DOHH2 (cell line): Measurements from ENCODE around the gene COA7.

ENCODE experiments used
- H3F3A ChIP-seq: fragments of 200-600 bp; sonication (generic), shearing (Covaris generic); 2 replicates; pipeline ENCODE4 v1.6.0; 2016; ENCODE audit warnings: antibody characterized with exemption, mild to moderate bottlenecking; ENCODE audit not compliant: control insufficient read depth, insufficient read depth
- H3K27ac ChIP-seq: fragments of 200-600 bp; sonication (generic); 2 replicates; pipeline ENCODE4 v1.5.1; 2014; ENCODE audit warnings: low read depth, mild to moderate bottlenecking, low read length, moderate library complexity
- H3K27me3 ChIP-seq: fragments of 200-600 bp; sonication (generic); 2 replicates; pipeline ENCODE4 v1.6.1; 2014; ENCODE audit warnings: mild to moderate bottlenecking, low read length, mixed read lengths; ENCODE audit not compliant: control insufficient read depth
- H3K36me3 ChIP-seq: fragments of 200-600 bp; sonication (generic); 2 replicates; pipeline ENCODE4 v1.6.1; 2014; ENCODE audit warnings: mild to moderate bottlenecking, low read length, moderate library complexity, mixed read lengths; ENCODE audit not compliant: control insufficient read depth
- H3K4me1 ChIP-seq: fragments of 200-600 bp; sonication (generic); 2 replicates; pipeline ENCODE4 v1.6.1; 2014; ENCODE audit warnings: mild to moderate bottlenecking, low read length, mixed read lengths; ENCODE audit not compliant: control insufficient read depth
- H3K4me2 ChIP-seq: fragments of 200-600 bp; sonication (generic); 2 replicates; pipeline ENCODE4 v1.6.0; 2014; ENCODE audit warnings: mild to moderate bottlenecking, low read length, moderate library complexity
- H3K4me3 ChIP-seq: fragments of 200-600 bp; sonication (generic); 2 replicates; pipeline ENCODE4 v1.5.1; 2014; ENCODE audit warnings: mild to moderate bottlenecking, low read length, mixed read lengths
- H3K79me2 ChIP-seq: fragments of 200-600 bp; sonication (generic); 2 replicates; pipeline ENCODE4 v1.6.1; 2014; ENCODE audit warnings: mild to moderate bottlenecking, low read length, mixed read lengths; ENCODE audit not compliant: control insufficient read depth
- H3K9me2 ChIP-seq: fragments of 200-600 bp; sonication (generic); replicated peaks from 2 replicates; pipeline ENCODE4 v1.6.1; 2014; ENCODE audit warnings: mild to moderate bottlenecking, low read length, mixed read lengths; ENCODE audit not compliant: control insufficient read depth
- H3K9me3 ChIP-seq: fragments of 200-600 bp; sonication (generic); 2 replicates; pipeline ENCODE4 v1.6.1; 2014; ENCODE audit warnings: antibody characterized with exemption, low read length, mixed read lengths; ENCODE audit not compliant: control insufficient read depth, insufficient read depth
- H4K20me1 ChIP-seq: fragments of 200-600 bp; sonication (generic); 2 replicates; pipeline ENCODE4 v1.6.0; 2014; ENCODE audit warnings: low read depth, mild to moderate bottlenecking, antibody characterized with exemption, low read length, moderate library complexity; ENCODE audit not compliant: control insufficient read depth, insufficient read depth
- EZH2phosphoT487 ChIP-seq: fragments of 200-600 bp; sonication (generic); IDR thresholded peaks from 2 replicates; pipeline ENCODE4 v1.6.1; 2017; ENCODE audit warnings: borderline replicate concordance, mild to moderate bottlenecking, antibody characterized with exemption, low read length, moderate library complexity, mixed read lengths
- TF ChIP-seq, protein P1 (sequence below): fragments of 200-600 bp; sonication (generic); IDR thresholded peaks from one replicate; pipeline ENCODE4 v1.5.1; 2014; ENCODE audit warnings: antibody characterized with exemption, mild to moderate bottlenecking, low read depth, low read length; ENCODE audit not compliant: poor library complexity, severe bottlenecking

Gene COA7

DNA sequence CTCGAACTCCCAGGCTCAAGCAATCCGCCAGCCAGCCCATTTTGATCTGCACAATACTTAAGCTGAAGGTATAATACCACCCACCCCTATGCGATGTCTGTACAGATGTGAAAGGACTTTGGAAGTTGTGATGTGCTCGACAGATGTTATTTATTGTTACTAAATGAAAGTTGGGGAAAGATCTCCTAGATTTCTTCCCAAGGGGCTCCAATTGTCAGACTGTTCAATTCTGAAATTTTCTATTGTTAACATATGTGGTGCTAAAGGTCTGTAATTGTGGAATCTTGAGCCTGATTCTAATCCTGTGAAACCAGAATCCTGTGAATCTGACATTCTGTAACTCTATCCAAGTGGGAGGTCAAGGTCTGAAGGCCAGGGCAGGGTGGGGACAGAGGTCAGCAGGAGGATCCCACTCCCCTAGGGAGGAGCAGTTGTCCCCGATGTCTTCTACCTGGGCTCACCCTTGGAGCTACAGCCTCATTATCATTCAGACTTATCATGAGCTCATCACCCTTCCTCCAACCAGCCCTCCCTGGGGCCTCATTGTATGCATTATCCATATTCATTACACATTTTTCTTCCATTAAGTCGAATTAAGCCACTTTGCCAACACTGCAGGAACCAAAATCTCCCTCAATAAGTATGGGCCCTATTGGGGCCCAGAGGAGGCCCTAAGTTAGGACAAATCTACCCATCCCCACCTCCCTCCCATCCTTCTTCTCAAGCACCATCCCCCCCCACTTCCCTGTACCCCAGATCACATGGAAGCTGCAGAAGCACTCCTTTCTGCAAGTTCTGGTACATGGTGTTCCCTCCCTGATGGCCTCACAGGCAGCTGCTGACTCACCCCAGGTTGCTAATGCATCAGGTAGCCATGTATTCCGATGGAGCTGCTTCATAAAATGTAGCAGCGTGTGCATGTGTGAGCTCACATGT lies 32.9 kb downstream of the COA7 start:
- H3K36me3 ChIP-seq, result no peaks in the 10 kb centered on the region
- H3K27ac ChIP-seq, result no peak overlapping the region
- H3K79me2 ChIP-seq, result no peaks in the 10 kb centered on the region
- TF ChIP-seq, protein P1, sequence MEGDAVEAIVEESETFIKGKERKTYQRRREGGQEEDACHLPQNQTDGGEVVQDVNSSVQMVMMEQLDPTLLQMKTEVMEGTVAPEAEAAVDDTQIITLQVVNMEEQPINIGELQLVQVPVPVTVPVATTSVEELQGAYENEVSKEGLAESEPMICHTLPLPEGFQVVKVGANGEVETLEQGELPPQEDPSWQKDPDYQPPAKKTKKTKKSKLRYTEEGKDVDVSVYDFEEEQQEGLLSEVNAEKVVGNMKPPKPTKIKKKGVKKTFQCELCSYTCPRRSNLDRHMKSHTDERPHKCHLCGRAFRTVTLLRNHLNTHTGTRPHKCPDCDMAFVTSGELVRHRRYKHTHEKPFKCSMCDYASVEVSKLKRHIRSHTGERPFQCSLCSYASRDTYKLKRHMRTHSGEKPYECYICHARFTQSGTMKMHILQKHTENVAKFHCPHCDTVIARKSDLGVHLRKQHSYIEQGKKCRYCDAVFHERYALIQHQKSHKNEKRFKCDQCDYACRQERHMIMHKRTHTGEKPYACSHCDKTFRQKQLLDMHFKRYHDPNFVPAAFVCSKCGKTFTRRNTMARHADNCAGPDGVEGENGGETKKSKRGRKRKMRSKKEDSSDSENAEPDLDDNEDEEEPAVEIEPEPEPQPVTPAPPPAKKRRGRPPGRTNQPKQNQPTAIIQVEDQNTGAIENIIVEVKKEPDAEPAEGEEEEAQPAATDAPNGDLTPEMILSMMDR, result no peak
- TF ChIP-seq EZH2phosphoT487, result no peak
- H3K4me1 ChIP-seq, result no peaks in the 10 kb centered on the region
- no peaks in the 10 kb centered on the region for H3F3A ChIP-seq
- no peaks in the 10 kb centered on the region for H3K9me2 ChIP-seq
- no peak overlapping the region for H3K4me2 ChIP-seq
- H3K9me3 ChIP-seq, result no peaks in the 10 kb centered on the region
- no peaks in the 10 kb centered on the region for H4K20me1 ChIP-seq
- no peak overlapping the region for H3K4me3 ChIP-seq
- H3K27me3 ChIP-seq, result no peaks in the 10 kb centered on the region

DNA sequence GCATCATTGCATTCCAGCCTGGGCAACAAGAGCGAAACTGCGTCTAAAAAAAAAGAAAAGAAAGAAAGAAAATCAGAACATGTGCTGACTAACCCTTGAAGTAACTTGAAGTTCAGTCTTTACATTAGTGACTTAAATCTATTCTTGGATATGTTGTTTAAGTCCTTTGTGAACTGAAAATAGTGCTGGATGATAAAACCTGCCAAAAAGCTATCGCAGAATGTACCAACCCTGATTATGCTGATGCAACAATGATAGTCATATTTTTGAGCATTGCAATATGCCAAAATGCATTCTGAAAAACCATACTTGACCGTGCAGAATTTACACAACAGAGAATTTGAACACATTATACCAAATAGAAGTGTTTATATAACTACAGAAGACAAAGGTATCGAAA lies 34.4 kb downstream of the COA7 start:
- Histone ChIP-seq H3K9me2 (no peaks in the 10 kb centered on the region), H3K4me2 (no peak overlapping the region), H3K4me3 (no peak overlapping the region), H3F3A (no peaks in the 10 kb centered on the region), H4K20me1 (no peaks in the 10 kb centered on the region), H3K36me3 (no peaks in the 10 kb centered on the region), H3K4me1 (no peaks in the 10 kb centered on the region), H3K27me3 (no peaks in the 10 kb centered on the region), H3K9me3 (no peaks in the 10 kb centered on the region), H3K27ac (no peak overlapping the region), H3K79me2 (no peaks in the 10 kb centered on the region)
- TF ChIP-seq, protein P1, result no peak
- TF ChIP-seq EZH2phosphoT487, result no peak

DNA sequence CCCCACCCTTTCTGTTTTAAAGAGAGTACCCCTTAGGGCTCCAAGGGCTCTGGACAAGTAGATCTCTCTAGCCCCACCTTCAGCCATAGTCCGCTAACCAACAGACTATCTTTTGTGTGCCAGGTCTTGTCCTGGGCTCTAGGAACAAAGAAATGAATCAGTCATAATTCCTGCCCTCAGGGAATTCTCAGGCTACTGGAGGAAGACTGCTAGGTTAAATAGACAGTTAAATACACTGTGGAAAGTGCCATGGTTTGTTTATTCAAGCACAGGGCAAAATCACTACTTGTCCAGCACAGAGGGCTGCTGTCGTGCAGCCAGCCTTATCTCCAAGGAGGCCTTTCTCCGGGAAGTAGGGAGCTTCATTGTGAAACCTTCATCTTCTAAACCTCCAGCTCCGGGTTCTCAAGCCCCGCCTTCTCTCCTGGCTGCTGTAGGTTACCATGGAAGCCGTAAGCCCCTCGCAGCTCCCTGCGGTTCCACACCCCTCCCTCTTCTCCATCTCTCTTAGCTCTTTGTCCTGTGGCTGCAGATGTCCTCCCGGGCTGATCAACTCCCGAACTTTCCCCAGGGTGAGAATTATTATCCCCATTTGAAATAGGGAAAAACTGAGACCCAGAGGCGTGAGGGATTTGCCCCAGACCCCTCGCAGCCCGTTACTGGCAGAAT lies 35.4 kb downstream of the COA7 start:
- no peak for TF ChIP-seq EZH2phosphoT487
- TF ChIP-seq, protein P1, result no peak
- no peak overlapping the region for H3K27ac ChIP-seq
- no peaks in the 10 kb centered on the region for H3K36me3 ChIP-seq

More for the DNA sequence above, 35.4 kb downstream of the COA7 start:
- H3K27me3 ChIP-seq, result no peaks in the 10 kb centered on the region
- no peaks in the 10 kb centered on the region for H3K4me1 ChIP-seq
- no peaks in the 10 kb centered on the region for H3F3A ChIP-seq
- H3K4me2 ChIP-seq, result no peak overlapping the region
- no peaks in the 10 kb centered on the region for H3K9me3 ChIP-seq
- H4K20me1 ChIP-seq, result no peaks in the 10 kb centered on the region
- no peak overlapping the region for H3K4me3 ChIP-seq
- no peaks in the 10 kb centered on the region for H3K9me2 ChIP-seq
- no peaks in the 10 kb centered on the region for H3K79me2 ChIP-seq
